ENCODE measurements around the gene SEMA3D. TPM values are rescaled to one million over a fixed set of nuclear protein-coding genes. Genes with fewer than 3 reads are reported as not detected.

The SEMA3D gene
- total and polyA plus RNA-seq, 2 of the 4 experiments (the other 2 are of a cell fraction) = 2.9 to 13.6 TPM

DNA sequence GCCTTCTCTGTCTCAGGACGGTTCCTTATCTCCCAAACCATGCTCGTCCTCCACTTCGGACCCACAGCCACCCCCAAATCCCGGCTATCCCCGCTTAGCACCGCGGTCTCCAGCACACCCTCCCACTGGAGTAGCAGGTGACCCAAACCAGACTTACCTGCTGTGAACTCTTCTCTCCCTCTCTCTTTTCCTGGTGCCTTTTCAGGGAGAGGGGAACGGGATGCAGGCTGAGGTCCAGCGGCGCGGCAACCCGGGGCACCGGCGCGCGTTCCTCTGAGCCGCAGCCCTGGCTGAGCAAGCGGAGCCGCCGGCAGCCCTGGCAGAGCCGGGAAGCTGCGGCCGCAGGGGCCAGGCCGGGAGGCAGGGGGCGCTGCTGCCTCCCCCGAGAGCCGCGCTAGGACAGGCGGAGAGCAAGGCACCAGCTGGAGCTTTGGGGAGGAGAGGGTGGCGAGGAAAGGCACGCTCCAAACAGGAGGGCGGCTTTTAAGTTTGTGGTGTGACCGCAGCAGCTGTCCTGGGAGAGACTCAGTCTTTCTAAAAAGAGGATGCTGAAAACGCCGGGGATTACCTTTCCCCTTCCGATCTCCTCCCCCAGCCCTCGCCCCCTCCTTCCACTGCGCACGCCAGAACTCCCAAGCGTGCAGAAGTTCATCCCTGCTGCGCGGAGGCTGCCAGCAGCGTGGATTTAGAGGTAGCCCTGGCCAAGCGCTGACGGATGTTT lies at the start of gene SEMA3D (continued):
- TF ChIP-seq, protein P1, sequence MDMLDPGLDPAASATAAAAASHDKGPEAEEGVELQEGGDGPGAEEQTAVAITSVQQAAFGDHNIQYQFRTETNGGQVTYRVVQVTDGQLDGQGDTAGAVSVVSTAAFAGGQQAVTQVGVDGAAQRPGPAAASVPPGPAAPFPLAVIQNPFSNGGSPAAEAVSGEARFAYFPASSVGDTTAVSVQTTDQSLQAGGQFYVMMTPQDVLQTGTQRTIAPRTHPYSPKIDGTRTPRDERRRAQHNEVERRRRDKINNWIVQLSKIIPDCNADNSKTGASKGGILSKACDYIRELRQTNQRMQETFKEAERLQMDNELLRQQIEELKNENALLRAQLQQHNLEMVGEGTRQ (IDR thresholded peaks at IDR 0.05; ENCODE audit: low read depth, low read length) = no peak
- TF ChIP-seq CHD1 (IDR thresholded peaks at IDR 0.05; ENCODE audit: low read depth, low read length) (no peak), NFE2L2 (IDR thresholded peaks at IDR 0.05; ENCODE audit: low read depth, low read length) (no peak)

DNA sequence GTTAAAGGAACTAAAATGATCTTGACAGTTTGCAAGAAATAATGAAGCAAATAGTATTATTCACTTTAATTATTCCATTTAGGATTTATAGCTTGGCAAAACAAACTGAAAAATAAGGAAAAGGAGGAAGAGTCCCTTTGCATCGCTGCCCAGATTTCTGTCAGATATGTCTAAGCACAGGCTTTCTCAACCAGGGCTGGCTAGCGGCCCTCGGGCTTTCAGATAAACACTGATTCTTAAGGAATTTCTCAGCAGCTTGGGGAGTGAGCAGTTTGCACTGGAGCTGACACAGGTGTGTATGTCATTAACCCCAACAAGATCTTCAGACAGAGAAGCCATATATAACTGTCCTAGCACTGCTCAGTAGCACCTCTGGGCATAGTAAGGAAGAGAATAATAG lies 47.9 kb upstream of the SEMA3D start:
- Histone ChIP-seq H3K18ac (ENCODE audit: low read depth, low read length) (no peak overlapping the region), H3K9me3 (ENCODE audit: control insufficient read depth, insufficient read depth, low read length) (no peaks in the 10 kb centered on the region), H3K4me2 (ENCODE audit: low read depth, low read length) (no peak overlapping the region), H3K4me1 (ENCODE audit: control insufficient read depth, insufficient read depth, low read length) (no peaks in the 10 kb centered on the region), H2AFZ (replicated peaks; ENCODE audit: low read length, poor library complexity) (no peak overlapping the region), H3K4ac (ENCODE audit: low read depth, low read length) (no peak overlapping the region), H3K79me1 (ENCODE audit: low read depth in 1 of 2, low read length in 2 of 2) (no peaks in the 10 kb centered on the region), H4K5ac (ENCODE audit: low read depth, low read length) (no peak overlapping the region), H3K9me1 (ENCODE audit: insufficient read depth, low read length) (no peaks in the 10 kb centered on the region), H3K27me3 (ENCODE audit: control insufficient read depth, insufficient read depth, low read length) (no peaks in the 10 kb centered on the region), H4K8ac (ENCODE audit: low read depth in 2 of 2, low read length in 2 of 2) (no peak overlapping the region), H2BK15ac (ENCODE audit: low read depth, low read length) (no peak overlapping the region; the same call in 2 of the 3 replicates), H3K36me3 (ENCODE audit: control insufficient read depth, insufficient read depth, low read length) (no peaks in the 10 kb centered on the region), H2BK120ac (ENCODE audit: low read depth, low read length) (no peak overlapping the region), H3K9ac (ENCODE audit: low read depth, low read length) (no peak overlapping the region), H2AK9ac (replicated peaks; ENCODE audit: low read depth, low read length, poor library complexity) (no peak overlapping the region), H3K27ac (ENCODE audit: insufficient read depth, low read length) (no peak overlapping the region), H2BK5ac (ENCODE audit: low read depth, low read length, poor library complexity, severe bottlenecking) (no peak overlapping the region), H2AK5ac (ENCODE audit: low read depth, low read length) (no peak overlapping the region), H3K14ac (replicated peaks; ENCODE audit: low read depth, low read length) (no peak overlapping the region), H3K4me3 (ENCODE audit: insufficient read depth, low read depth, low read length) (no peak overlapping the region), H2BK20ac (ENCODE audit: low read depth, low read length) (no peak overlapping the region), H3K23ac (ENCODE audit: low read depth, low read length) (no peak overlapping the region), H4K20me1 (ENCODE audit: insufficient read depth, low read length) (no peaks in the 10 kb centered on the region), H4K91ac (ENCODE audit: insufficient read depth, low read depth, low read length) (no peak overlapping the region), H3K56ac (ENCODE audit: extremely low read depth, insufficient read depth, low read length) (no peak overlapping the region)
- WGBS, 2 experiments (ENCODE audit: extremely low coverage in 2 of 2, insufficient read length in 1 of 2) = no CpG with 5 or more reads among the region's 3 CpGs
- DNase-seq (peak; percentile 32), ATAC-seq (ENCODE audit: low read depth) (peak; percentile 61)
- POLR2A ChIA-PET (ENCODE audit: unreplicated experiment) = no interaction called here
- BruUV-seq (replicated peaks) = no TSS peak
- CTCF ChIA-PET = no interaction called here
- intact Hi-C loops (cut with micrococcal nuclease) (no loop called here), dilution Hi-C loops (cut with HindIII; ENCODE audit: low sequenced_read_pairs, unreplicated experiment) (no loop called here), in situ Hi-C loops (cut with MboI; ENCODE audit: low sequenced_read_pairs) (no loop called here)
- TF ChIP-seq, protein P2, sequence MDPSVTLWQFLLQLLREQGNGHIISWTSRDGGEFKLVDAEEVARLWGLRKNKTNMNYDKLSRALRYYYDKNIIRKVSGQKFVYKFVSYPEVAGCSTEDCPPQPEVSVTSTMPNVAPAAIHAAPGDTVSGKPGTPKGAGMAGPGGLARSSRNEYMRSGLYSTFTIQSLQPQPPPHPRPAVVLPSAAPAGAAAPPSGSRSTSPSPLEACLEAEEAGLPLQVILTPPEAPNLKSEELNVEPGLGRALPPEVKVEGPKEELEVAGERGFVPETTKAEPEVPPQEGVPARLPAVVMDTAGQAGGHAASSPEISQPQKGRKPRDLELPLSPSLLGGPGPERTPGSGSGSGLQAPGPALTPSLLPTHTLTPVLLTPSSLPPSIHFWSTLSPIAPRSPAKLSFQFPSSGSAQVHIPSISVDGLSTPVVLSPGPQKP (IDR thresholded peaks at IDR 0.05; ENCODE audit: borderline replicate concordance, low read depth, low read length) = no peak
- TF ChIP-seq CEBPB (IDR thresholded peaks at IDR 0.05; ENCODE audit: low read depth, low read length) = no peak
- TF ChIP-seq RCOR1 (IDR thresholded peaks at IDR 0.05; ENCODE audit: insufficient replicate concordance, low read length) = no peak
- TF ChIP-seq RAD21 (IDR thresholded peaks at IDR 0.05; ENCODE audit: low read length) = no peak
- TF ChIP-seq BHLHE40 (IDR thresholded peaks at IDR 0.05; ENCODE audit: low read depth, low read length) = no peak
- no peak for TF ChIP-seq MXI1 (IDR thresholded peaks at IDR 0.05; ENCODE audit: borderline replicate concordance, low read depth, low read length)
- TF ChIP-seq POLR2A (IDR thresholded peaks at IDR 0.05; ENCODE audit: low read depth, low read length) = no peak
- TF ChIP-seq SMC3 (IDR thresholded peaks at IDR 0.05; ENCODE audit: low read depth, low read length) = no peak
- no peak for TF ChIP-seq MAFK (IDR thresholded peaks at IDR 0.05; ENCODE audit: low read depth, low read length)
